Jurkat, Clone E6-1 (cell line): ENCODE measurements around the gene KIF18B.
"Not testable (repeated sequence)": the region's sequence is repeated elsewhere in the genome, so short reads cannot be mapped to it uniquely, and the experiment has no call there.

Source experiments
- DNase-seq: peaks from one replicate; pipeline ENCODE4 v3.0.0-alpha.2; 2011; ENCODE audit warnings: low read depth, low spot score
- H3K4me3 ChIP-seq: 2 replicates; pipeline ENCODE4 v1.5.1; 2011; ENCODE audit warnings: mild to moderate bottlenecking, low read length, control low read depth, moderate library complexity

KIF18B gene

DNA sequence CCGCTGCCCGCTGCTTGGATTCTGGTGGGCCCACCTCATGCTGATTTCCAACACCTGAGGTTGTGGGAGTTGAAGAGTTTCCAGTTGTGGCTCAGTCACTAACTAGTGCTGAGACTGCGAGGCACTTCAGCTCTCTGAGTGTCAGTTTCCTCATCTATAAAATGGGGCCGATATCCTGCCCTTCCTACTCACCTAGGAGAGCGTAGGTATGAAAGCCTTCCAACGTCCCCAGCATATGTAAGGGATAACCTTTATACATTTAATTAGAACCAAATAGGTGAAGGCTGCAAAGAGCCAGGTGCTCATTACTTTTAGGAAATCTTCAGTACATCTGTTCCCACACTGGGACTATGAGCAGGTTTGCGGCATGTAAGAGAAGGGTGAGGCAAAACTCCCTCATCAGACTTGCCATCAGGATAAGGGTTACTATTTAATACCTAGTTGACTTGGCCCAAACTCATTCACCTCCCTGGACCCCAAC lies 782 bp upstream of the KIF18B start:
- no peak for DNase-seq
- H3K4me3 ChIP-seq = peak overlapping the region; percentile 78

DNA sequence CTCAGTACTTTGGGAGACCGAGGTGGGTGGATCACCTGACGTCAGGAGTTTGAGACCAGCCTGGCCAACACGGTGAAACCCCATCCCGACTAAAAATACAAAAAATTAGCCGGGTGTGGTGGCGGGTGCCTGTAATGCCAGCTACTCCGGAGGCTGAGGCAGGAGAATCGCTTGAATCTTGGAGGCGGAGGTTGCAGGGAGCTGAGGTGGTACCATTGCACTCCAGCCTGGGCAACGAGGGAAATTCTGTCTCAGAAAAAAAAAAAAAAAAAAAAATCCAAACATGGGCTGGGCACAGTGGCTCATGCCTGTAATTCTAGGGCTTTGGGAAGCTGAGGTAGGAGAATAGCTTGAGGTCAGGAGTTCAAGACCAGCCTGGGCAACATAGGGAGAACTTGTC lies 1.9 kb downstream of the KIF18B start:
- not testable (repeated sequence) for DNase-seq, H3K4me3 ChIP-seq

DNA sequence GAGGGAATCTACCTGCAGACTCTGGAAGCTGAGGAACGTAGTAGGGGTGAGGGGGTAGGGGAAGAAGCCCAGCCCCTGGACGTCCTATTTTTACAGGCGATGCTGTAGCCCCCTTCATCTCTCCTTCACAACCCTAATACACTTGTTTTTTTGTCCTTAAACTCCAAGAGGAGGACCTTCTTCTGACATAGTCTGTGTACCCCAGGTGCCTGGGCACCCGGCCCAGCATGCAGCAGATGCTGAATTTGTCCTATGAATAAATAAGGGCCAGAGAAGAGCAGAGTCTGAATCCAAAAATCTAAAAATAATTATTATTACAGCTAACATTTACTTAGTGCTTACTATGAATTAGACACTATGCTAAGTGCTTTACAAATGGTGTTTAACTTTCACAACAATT lies 5.1 kb downstream of the KIF18B start:
- no peak overlapping the region for H3K4me3 ChIP-seq
- DNase-seq = no peak

DNA sequence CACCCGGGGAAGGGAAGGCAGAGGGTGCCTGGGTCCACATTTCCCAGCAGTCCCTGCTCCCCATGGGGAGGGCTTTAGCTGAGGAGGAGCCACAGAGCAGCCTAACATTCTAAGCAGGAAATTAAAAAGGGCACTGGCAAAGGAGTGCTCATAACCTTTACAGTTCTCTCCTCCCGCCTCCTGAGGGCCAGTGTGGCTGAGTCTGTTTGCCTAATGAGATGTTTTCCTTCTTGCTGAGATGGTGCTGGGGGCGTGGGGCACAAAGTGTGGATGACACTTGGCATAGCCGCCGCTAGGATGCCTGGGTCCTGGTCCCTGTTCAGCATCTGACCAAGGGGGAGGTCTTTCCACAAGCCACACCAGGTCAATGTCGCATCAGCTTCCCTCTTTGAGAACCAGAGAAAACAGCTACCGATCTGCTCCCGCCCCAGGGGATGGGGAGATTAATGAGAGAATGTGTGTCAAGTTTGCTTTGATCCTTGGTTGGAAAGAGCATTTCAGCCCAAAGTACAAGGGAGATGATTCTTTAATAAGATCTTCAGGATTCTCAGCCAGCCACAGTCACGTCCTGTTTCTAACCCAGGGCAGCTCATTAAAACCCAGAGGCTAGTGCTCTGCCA lies 5.8 kb downstream of the KIF18B start:
- no peak overlapping the region for H3K4me3 ChIP-seq
- DNase-seq = no peak

DNA sequence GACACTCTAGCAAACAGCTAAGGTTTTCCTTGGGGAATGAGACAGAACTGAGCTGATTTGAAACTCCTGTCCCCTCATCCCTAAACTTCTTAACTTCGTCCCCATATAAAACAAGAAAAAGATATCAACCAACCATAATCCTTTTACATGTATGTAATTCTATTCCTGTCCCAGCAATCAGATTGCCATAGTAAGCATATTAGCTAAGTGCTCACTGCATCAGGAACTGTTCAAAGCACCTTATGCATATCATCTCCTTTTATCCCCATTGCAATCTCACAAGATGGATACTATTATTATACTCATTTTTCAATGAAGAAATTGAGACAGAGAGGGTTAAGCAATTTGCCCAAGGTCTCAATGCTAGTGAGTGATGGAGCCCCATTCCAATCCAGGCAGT lies 6.8 kb downstream of the KIF18B start:
- no peak overlapping the region for H3K4me3 ChIP-seq

DNA sequence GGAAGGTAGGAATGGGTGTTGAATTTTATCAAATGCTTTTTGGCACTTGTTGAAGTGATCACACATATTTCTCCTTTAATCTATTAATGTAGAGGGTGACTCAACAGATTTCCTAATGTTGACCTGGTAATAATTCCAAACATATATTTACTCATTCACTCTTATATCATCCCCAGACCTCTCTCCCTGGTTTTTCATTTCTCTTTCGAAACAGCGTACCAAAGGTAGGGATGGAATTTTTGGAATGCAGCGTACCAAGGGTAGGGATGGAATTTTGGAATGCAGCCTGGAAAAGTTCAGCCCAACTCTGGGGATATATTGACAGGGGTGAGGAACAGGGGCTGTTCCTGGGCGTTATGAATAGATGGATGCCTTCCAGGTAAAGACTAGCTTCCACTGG lies 7.3 kb downstream of the KIF18B start:
- no peak overlapping the region for H3K4me3 ChIP-seq
- no peak for DNase-seq

More for the DNA sequence above, 6.8 kb downstream of the KIF18B start:
- no peak for DNase-seq

DNA sequence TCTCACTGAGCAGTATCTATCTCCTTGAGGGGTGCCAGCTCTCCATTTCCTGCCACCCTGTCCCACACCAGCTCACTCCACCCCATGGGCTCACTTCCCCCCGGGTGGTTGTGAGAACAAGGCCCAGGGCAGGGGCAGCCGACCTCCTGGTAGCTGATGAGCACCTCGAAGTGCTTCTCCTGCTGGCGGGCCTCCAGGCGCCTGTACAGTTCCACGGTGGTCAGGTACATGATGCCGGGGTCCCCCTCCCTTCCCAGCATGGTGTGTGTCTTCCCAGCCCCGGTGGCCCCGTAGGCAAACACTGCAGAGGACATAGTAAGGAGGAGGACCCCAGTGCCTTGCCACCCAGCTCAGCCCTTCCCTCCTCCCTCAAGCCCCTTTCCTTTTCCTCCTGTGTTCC lies 12.5 kb downstream of the KIF18B start:
- no peak for DNase-seq
- no peak overlapping the region for H3K4me3 ChIP-seq

DNA sequence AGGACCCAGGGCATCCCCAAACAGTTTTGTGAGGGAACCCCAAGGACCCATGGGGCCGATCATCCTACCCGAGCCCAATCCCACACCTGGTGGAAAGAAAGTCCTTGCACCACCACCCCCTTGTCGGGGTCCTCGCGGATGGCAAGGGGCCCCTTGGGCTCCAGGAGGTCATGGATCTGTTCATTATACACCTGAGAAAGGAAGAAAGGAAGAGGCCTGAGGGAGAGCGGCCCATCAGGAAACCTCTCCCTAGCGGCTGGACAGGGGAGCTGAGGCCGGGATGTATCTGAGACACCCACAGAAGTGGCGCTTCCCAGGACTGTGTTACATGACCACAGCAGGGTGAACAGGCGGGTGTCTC lies 12.8 kb downstream of the KIF18B start:
- no peak overlapping the region for H3K4me3 ChIP-seq
- DNase-seq = no peak

DNA sequence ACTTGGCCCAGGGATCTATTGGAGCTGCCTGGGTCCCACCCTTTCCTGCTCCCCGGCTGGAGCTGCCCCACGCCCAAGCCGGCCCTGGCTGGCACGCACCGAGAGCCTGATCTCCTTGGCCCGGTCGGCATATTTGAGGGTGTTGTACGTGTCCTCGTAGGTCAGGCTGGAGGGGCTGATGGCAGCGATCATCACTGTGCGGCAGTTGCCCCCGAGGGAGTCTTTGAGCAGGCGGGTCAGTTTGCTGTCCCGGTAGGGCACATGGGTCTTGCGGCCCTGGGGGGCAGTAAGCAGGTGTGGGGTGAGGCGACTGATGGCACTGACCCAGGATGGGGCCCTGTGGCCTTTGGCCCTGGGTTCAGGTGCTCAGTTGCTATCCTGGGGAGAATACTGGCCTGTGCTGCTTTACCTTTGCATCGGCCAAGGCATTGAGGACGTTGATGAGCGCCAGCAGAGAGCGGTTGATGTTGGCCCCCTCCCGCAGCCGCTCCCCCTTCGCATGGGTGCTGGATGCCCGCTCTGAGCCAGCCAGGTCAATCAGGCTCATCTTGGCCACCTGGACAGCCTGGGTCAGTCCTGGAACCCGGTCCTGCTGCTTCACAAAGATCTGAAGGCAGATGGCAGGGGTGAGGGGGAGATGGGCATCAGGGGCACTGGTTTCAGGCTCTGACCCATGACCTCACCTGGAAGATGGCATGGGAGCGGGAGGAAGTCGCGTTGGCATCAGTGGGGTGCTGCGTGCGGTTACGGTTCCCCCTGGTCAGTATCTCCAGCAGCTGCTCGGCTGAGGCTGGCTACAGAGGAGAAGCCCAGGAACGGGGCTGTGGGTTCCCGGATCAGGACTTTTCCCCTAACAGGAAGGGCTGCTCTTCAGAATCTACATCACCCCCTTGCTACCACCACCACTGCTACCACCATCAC lies 13.5 kb downstream of the KIF18B start:
- DNase-seq = no peak
- H3K4me3 ChIP-seq = no peak overlapping the region

DNA sequence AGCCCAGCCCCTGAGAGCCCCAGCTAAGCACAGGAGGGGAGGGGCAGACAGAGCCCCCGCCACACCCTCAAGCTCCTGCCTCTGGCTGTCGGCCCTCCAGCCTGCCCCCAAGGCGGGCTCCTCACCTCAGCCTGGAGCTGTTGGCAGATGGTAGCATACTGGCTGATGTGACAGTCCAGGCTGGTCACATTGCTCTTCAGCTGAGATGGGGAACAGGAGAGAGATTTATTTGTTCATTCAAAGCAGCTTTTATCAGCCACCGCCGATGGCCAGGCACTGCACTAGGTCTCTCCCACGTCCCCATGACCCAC lies 14.8 kb downstream of the KIF18B start:
- H3K4me3 ChIP-seq = no peak overlapping the region
- no peak for DNase-seq

DNA sequence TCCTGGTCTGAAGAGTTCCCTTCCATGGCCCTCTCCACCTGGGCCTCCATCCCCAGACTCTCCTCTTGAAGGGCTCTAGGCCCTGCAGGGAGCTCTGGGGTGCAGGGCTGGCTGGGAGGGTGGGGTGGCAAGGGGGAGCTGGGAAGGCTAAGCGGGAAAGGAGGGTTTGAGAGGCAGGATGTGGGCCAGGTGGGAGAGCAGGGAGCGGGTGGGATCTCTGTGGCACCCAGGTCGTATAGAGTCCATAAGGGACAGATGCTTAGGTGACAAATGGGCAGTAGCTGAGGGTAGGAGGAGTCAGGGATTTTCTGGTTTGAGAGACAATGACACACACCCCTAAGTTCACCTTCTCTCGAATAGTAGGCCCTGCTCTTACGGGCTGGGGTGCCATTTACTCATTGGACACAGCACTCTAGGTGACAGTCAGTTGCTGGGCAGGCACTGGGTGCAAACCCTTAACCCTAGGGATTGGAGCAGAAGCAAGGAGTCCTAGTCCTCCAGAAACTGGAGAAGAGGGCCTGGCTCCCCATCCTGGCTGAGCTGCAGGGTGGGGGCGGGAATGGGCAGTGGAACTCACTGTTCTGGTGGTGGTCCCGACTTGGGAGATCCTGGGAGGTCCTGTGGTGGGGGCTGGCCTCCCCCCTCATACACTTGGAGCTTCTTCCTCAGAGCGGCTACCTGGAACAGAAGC lies 15.3 kb downstream of the KIF18B start:
- no peak for DNase-seq
- no peak overlapping the region for H3K4me3 ChIP-seq

DNA sequence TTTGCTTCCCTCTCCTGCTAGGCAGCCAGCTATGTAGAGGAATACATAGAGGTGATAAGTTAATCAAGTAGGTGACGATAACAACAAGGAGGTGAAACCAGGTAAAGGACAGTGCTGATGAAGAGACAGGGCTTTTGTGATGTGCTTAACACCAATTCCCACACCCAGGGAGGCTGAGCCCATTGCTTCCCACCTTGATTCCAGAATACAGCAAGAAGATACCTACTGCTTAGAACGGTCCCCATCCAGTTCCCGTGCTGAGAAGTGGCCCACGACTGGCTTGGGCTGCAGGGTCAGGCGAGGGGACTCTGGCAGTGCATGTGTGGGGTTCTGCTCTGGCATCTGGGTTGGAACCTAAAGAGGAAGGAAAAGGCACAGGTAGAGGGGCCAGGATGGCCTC lies 16.2 kb downstream of the KIF18B start:
- no peak overlapping the region for H3K4me3 ChIP-seq
- DNase-seq = no peak

DNA sequence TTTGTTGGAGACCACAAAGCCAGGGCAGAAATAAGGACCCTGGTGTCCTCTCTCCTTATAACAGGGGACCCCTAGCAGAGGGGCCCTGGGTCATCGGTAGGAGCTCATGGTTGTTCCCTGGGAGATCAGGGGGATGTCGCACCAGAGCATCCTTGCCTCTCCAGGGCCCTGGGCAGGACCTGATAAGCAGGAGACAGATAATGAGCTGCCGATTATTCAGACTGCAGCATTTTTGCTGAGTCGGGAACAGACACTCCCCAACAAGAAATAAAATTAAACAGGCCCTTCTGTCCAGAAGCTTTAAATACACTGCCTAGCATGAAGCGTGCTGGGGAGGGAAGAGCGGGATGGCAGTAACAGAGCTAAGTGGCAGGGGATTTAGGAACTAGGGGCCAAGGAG lies 16.9 kb downstream of the KIF18B start:
- H3K4me3 ChIP-seq = no peak overlapping the region
- DNase-seq = no peak

DNA sequence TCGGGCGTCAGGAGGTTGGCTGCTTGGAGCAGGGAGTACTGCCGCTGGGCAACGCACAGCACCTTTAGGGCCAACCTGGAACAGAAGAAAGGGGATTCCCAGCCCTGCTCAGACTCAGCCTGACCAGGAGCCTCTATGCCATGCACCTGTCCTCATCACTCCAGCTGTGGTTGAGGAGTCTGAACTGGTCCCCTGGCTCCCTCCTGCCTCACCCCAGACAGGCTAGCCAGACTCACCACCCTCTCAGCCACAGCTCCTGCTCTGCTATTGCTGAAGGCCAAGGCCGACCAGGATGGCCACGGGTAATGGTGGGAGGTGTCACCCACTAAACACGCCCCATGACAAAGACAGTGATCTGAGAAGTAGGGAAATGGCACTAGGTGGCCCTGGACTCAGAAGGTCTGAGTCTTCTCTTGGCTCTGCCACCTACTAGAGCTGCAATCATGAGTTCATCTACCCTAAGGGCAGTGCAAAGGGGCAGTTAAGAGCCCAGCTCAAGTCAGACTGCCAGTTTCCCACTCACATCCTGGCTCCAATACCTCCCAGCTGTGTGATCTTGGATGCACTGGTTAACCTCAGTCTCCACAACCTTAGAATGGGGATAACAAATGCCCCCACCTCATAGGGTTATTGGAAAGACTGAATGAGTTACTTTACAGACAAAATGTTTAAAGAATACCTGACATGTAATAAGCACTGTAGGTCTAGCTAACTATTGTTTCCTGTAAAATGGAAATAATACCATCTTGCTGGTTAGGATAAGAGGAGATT lies 18.4 kb downstream of the KIF18B start:
- no peak for DNase-seq
- no peak overlapping the region for H3K4me3 ChIP-seq

DNA sequence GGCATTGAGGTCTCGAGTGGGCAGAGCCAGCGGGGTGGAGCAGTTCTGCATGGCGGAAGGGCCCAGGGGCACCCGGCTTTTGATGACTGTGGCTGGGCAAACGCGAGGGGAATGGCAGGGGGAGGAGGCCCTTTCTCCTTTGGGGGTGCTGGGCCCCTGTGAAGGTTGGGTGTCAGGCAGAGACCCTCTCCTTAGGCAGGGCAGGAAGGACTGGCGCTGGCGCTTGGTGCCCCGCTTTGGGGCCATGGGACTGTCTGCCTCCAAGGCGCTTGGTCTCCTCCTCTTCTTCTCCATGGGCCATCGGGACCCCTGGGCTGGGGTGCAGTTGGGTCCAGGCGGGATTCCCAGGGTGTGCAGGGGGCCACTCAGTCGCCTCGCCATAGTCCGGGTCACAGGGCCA lies 19.4 kb downstream of the KIF18B start:
- no peak overlapping the region for H3K4me3 ChIP-seq
- no peak for DNase-seq

DNA sequence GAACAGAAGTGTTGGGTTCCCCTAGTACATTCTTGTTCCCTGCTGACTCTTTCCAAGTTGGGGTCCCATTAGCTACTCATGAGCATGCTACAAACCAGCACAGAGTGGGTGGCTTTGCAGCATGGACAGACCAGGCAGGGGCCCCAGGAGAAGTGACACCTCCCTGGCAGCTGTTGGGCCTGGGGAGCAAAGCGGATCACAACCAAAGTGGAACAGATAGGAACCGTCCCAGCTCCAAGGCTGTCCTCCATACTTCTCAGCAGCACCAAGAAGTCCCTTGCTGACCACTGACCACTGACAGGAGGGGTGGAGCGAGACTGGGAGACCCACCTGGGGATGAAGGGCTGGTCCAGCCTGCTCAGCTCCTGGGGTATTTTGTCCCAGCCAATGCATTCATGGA lies 19.9 kb downstream of the KIF18B start:
- no peak for DNase-seq

DNA sequence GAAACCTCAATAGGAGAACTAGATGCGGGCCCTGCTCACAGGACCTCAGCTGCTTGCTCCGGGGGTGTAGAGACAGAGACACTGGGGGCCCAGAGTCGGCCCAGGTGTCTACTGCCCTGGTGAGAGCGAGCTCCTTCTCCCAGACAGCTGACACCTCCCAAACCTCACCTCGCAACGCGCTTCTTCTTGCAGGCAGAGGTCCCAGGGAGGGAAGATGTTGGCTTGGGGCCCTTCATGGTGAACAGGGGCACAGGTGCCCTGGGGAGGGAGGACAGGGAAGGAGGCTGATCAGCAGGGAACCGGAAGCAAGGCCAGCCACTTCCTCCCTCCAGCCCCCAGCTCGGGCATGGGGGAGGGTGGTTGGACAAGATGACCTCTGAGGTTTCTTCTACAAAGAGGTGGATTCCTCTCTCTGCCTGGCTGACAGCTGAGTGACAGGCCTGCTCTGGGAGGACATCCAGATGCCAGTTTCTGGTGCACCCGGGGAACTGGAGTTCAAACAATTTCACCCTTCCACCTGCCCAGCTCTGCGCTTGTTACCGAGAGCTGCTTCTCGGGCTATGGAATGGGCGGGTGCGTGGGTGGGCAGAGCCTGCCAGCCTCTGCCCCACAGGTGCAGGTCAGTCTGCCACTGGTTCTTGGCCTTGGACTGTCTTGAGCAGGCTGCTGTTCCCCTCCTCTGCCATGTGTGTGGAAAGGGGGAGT lies 20.6 kb downstream of the KIF18B start:
- no peak overlapping the region for H3K4me3 ChIP-seq
- no peak for DNase-seq

More for the DNA sequence above, 19.9 kb downstream of the KIF18B start:
- no peak overlapping the region for H3K4me3 ChIP-seq

DNA sequence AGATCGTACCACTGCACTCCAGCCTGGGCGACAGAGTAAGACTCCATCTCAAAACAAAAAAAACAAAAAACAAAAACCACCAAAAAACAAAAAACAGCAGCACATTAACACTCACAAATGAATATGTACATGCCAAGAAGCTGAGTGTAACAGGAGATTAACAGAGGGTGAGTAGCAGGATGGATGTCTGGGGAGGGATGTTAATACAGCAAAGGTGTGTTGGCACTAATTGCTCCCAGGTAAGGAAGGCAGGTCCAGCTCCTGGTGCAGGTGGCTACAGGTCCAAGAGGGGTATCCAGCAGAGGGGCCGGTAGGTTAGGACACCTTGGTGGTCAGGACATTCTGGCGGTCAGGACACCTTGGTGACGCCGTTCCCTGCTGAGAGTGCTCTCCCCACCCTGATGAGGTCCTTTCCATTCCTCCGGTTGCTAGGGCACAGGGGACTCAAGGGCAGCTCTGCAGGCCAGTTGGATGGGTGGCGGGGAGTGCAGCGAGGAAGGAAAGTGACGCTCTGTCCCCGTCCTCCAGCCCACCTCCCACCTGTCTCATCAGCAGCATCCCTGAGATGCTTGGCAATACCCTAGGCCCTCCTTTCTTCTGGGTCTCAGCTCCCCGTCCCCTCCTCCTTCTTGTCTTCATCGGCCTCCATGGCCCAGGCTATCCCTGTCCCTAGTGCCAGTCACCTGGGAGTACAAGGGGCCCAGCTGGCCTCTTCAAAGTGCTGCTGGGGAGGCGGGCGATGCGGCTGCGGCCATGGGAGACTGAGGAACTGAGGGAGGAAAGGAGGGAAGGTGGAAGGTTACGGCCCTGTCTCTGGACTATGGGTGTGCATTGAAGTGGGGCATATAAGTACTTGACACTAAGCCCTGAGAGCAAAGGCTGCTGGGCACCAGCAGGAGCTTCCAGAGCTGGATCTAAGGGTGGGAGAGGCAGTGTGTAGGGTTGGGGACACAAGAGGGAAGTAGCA lies 21.6 kb downstream of the KIF18B start:
- DNase-seq = no peak
- H3K4me3 ChIP-seq = no peak overlapping the region
